Osteoblast (primary cell): ENCODE data around the gene FBXO24. TPM values are rescaled to one million over a fixed set of nuclear protein-coding genes. Genes with fewer than 3 reads are reported as not detected.

Experiments used
- DNase-seq: peaks from one replicate; pipeline ENCODE4 v3.0.0; 2011; ENCODE audit warnings: low spot score, mixed read lengths; ENCODE audit not compliant: insufficient read length; ENCODE audit errors: missing footprints
- H2AFZ ChIP-seq: 2 replicates; pipeline ENCODE4 v1.6.0; 2011; ENCODE audit warnings: mild to moderate bottlenecking, low read length
- H3K27ac ChIP-seq: 2 replicates; pipeline ENCODE4 v1.5.1; 2011; ENCODE audit warnings: mild to moderate bottlenecking, low read depth, low read length, moderate library complexity
- H3K27me3 ChIP-seq: 2 replicates; pipeline ENCODE4 v1.6.0; 2012; ENCODE audit warnings: mild to moderate bottlenecking, control low read depth, inconsistent platforms, low read length, moderate library complexity; ENCODE audit not compliant: insufficient read depth
- H3K36me3 ChIP-seq: 2 replicates; pipeline ENCODE4 v1.5.1; 2011; ENCODE audit warnings: mild to moderate bottlenecking, low read length, control low read depth, moderate library complexity; ENCODE audit not compliant: insufficient read depth
- H3K4me1 ChIP-seq: 2 replicates; pipeline ENCODE4 v1.5.1; 2011; ENCODE audit warnings: mild to moderate bottlenecking, low read length, control low read depth, moderate library complexity; ENCODE audit not compliant: insufficient read depth
- H3K4me2 ChIP-seq: 2 replicates; pipeline ENCODE4 v1.6.0; 2011; ENCODE audit warnings: mild to moderate bottlenecking, low read length; ENCODE audit not compliant: insufficient read depth
- H3K4me3 ChIP-seq: fragments of 200-600 bp; sonication (generic); 3 replicates; pipeline ENCODE4 v1.5.1; 2012; ENCODE audit warnings: mild to moderate bottlenecking, low read length, inconsistent platforms; ENCODE audit not compliant: insufficient read depth
- H3K79me2 ChIP-seq: 2 replicates; pipeline ENCODE4 v1.6.0; 2012; ENCODE audit warnings: mild to moderate bottlenecking, low read length, control low read depth, inconsistent platforms; ENCODE audit not compliant: insufficient read depth
- H3K9me3 ChIP-seq: 2 replicates; pipeline ENCODE4 v1.5.1; 2011; ENCODE audit warnings: low read depth, low read length, control low read depth
- H4K20me1 ChIP-seq: 2 replicates; pipeline ENCODE4 v1.6.0; 2012; ENCODE audit warnings: mild to moderate bottlenecking, low read length, control low read depth; ENCODE audit not compliant: insufficient read depth
- CTCF ChIP-seq: IDR thresholded peaks from 2 replicates; pipeline ENCODE4 v1.5.1; 2011; ENCODE audit warnings: mild to moderate bottlenecking, low read depth, low read length, moderate library complexity; ENCODE audit errors: extremely low read depth
- total RNA-seq: library from RNA; depleted of rRNA; stranded (reverse); fragments of >200 nt; gene quantifications from 2 replicates; pipeline ENCODE4 v1.2.3, GENCODE V29; 2012

FBXO24 gene
- total RNA-seq, 1 donor: 0.36 TPM

- Histone ChIP-seq H4K20me1 (no peaks in the 10 kb centered on the region), H3K79me2 (peaks cover 45% of the 10 kb centered on the region), H3K4me1 (peaks cover 61% of the 10 kb centered on the region), H3K9me3 (no peaks in the 10 kb centered on the region), H3K4me2 (no peak overlapping the region), H3K36me3 (no peaks in the 10 kb centered on the region), H3K4me3 (no peak overlapping the region), H3K27me3 (no peaks in the 10 kb centered on the region), H3K27ac (no peak overlapping the region), H2AFZ (no peak overlapping the region)
- no peak for TF ChIP-seq CTCF
- DNase-seq: peak; percentile 51
Observed at GRCh38 chr7:100544386-100544785, 41.7 kb upstream of the FBXO24 start.

GRCh38 chr7:100544967-100545359 lies 41.2 kb upstream of the FBXO24 start:
- H4K20me1 ChIP-seq: no peaks in the 10 kb centered on the region
- DNase-seq: peak; percentile 68
- peak overlapping the region; percentile 80 for H2AFZ ChIP-seq
- TF ChIP-seq CTCF: no peak
- peak overlapping the region; percentile 80 for H3K4me2 ChIP-seq
- H3K27me3 ChIP-seq: no peaks in the 10 kb centered on the region
- H3K79me2 ChIP-seq: peaks cover 42% of the 10 kb centered on the region
- peak overlapping the region; percentile 90 for H3K27ac ChIP-seq
- H3K4me3 ChIP-seq: peak overlapping the region; percentile 41
- peaks cover 56% of the 10 kb centered on the region for H3K4me1 ChIP-seq
- no peaks in the 10 kb centered on the region for H3K9me3 ChIP-seq
- H3K36me3 ChIP-seq: no peaks in the 10 kb centered on the region

- Histone ChIP-seq H3K27ac (peak overlapping the region; percentile 90), H3K79me2 (peaks cover 38% of the 10 kb centered on the region), H3K4me3 (peak overlapping the region; percentile 41), H2AFZ (peak overlapping the region; percentile 80), H3K9me3 (no peaks in the 10 kb centered on the region), H3K4me1 (peaks cover 53% of the 10 kb centered on the region), H3K4me2 (peak overlapping the region; percentile 80), H4K20me1 (no peaks in the 10 kb centered on the region), H3K36me3 (no peaks in the 10 kb centered on the region), H3K27me3 (no peaks in the 10 kb centered on the region)
- DNase-seq: peak; percentile 93
- no peak for TF ChIP-seq CTCF
Observed at GRCh38 chr7:100545360-100546128, 40.6 kb upstream of the FBXO24 start.

- H3K9me3 ChIP-seq: no peaks in the 10 kb centered on the region
- H3K27ac ChIP-seq: peak overlapping the region; percentile 90
- peak overlapping the region; percentile 80 for H3K4me2 ChIP-seq
- H3K36me3 ChIP-seq: no peaks in the 10 kb centered on the region
- H3K4me1 ChIP-seq: peaks cover 53% of the 10 kb centered on the region
- no peak for TF ChIP-seq CTCF
- H3K4me3 ChIP-seq: peak overlapping the region; percentile 12
- peak overlapping the region; percentile 16 for H2AFZ ChIP-seq
- DNase-seq: peak; percentile 60
- no peaks in the 10 kb centered on the region for H4K20me1 ChIP-seq
- no peaks in the 10 kb centered on the region for H3K27me3 ChIP-seq
- peaks cover 34% of the 10 kb centered on the region for H3K79me2 ChIP-seq
Observed at GRCh38 chr7:100546129-100546925, 39.8 kb upstream of the FBXO24 start.
